ENCODE measurements around the gene MOV10L1. TPM values are rescaled to one million over a fixed set of nuclear protein-coding genes. Genes with fewer than 3 reads are reported as not detected.

MOV10L1 gene
- total and polyA plus RNA-seq, 9 of the 15 experiments (the other 6 are each of a cell fraction or from before 2014, with no cell fraction given): 0.06 to 0.43 (median 0.15) TPM

GRCh38 chr22:50160947-50161346 lies 71.1 kb downstream of the MOV10L1 start:
- Histone ChIP-seq H3K27me3 (ENCODE audit: control insufficient read depth in 2 of 2, insufficient read depth in 2 of 2, low read length in 2 of 2) (peaks cover 6 to 15% of the 10 kb centered on the region in 2 experiments; a peak in 4 of 5 replicates), H3K9ac (ENCODE audit: insufficient read depth in 1 of 2, low read depth in 2 of 2, low read length in 2 of 2) (no peak overlapping the region; a peak in 1 of 4 replicates), H3K4me3 (no peak overlapping the region), H3K9me3 (replicated peaks; ENCODE audit: control insufficient read depth, insufficient read depth, low read depth, low read length) (no peaks in the 10 kb centered on the region), H3K36me3 (ENCODE audit: control insufficient read depth, insufficient read depth, low read length) (no peaks in the 10 kb centered on the region), H2AFZ (ENCODE audit: low read depth, low read length) (no peak overlapping the region), H3K4me2 (ENCODE audit: insufficient read depth, low read length) (no peak overlapping the region), H4K20me1 (replicated peaks; ENCODE audit: control insufficient read depth, insufficient read depth, low read length) (no peaks in the 10 kb centered on the region), H3K79me2 (ENCODE audit: control insufficient read depth, insufficient read depth, low read length) (no peaks in the 10 kb centered on the region), H3K9me1 (ENCODE audit: control insufficient read depth, insufficient read depth, low read length) (no peaks in the 10 kb centered on the region), H3K4me1 (replicated peaks in 1 of 2; ENCODE audit: control insufficient read depth in 2 of 2, insufficient read depth in 2 of 2, low read length in 2 of 2) (peaks cover 0 to 13% of the 10 kb centered on the region in 2 experiments; a peak in 2 of 5 replicates), H3K27ac (ENCODE audit: extremely low read depth, low read depth, low read length) (no peak overlapping the region)
- 56% methylated on average over 7 of the region's 7 CpGs for WGBS (ENCODE audit: insufficient coverage, low coverage, missing lambda C conversion rate)
- in situ Hi-C loops (cut with MboI) (no loop called here), intact Hi-C loops (cut with micrococcal nuclease) (no loop called here)
- DNase-seq (ENCODE audit: extremely low read depth in 1 of 4, low spot score in 3 of 4) (no peak), FAIRE-seq (no peak), ATAC-seq (no peak)
- TF ChIP-seq HMG20B (CRISPR knock-in tag; IDR thresholded peaks at IDR 0.05) (no peak), ATF1 (CRISPR knock-in tag; IDR thresholded peaks at IDR 0.05) (no peak), ATF1 (tag; IDR thresholded peaks at IDR 0.05) (no peak), NONO (IDR thresholded peaks at IDR 0.05; ENCODE audit: low read depth in 2 of 2, low read length in 1 of 2) (no peak), ZNF79 (CRISPR knock-in tag; IDR thresholded peaks at IDR 0.05; ENCODE audit: low read depth) (no peak)
- CTCF ChIA-PET (ENCODE audit: low intra/inter-chr PET ratio): no interaction called here
- POLR2A ChIA-PET: interaction anchor here (0.6 to 0.7 kb wide), 2 partner anchors 129 to 508 kb away, joined by 3 to 4 read pairs; no protein-coding TSS in a partner anchor
- no TSS peak for BruUV-seq (replicated peaks)

Data from K562 (cell line).